Colonic mucosa (tissue), 4 donors: ENCODE results near the gene C1GALT1. TPM values are rescaled to one million over a fixed set of nuclear protein-coding genes. Genes with fewer than 3 reads are reported as not detected.

Source experiments
- DNase-seq: peaks from one replicate; pipeline ENCODE4 v3.0.0-alpha.2; 2020
- H3K27ac ChIP-seq: fragments of 200-600 bp; one replicate; pipeline ENCODE4 v1.8.0; 2021
- H3K27me3 ChIP-seq: fragments of 200-600 bp; one replicate; pipeline ENCODE4 v1.8.0; 2021
- H3K36me3 ChIP-seq: fragments of 200-600 bp; one replicate; pipeline ENCODE4 v1.8.0; 2021
- H3K4me1 ChIP-seq: fragments of 200-600 bp; one replicate; pipeline ENCODE4 v1.8.0; 2021; ENCODE audit warnings: mild to moderate bottlenecking
- H3K4me3 ChIP-seq: fragments of 200-600 bp; one replicate; pipeline ENCODE4 v1.8.0; 2021
- H3K9ac ChIP-seq, 2 donors: one replicate each; pipeline ENCODE4 v1.7.0; 2013; ENCODE audit warnings: control low read depth in 2 of 2, low read depth in 2 of 2, low read length in 2 of 2
- H3K9me3 ChIP-seq: fragments of 200-600 bp; one replicate; pipeline ENCODE4 v1.8.0; 2021
- intact Hi-C: fragments of 100-400 bp; cut with DNase I; formaldehyde crosslinking; loops from one replicate; pipeline ENCODE4 v1.14.1; 2022
- total RNA-seq, 2 donors: library from RNA; stranded (reverse); fragmentation: NEBNext Ultra II Directional in 1 of 2; extraction: Animal tissue kit (Norgen Biotek cat#: 25700) in 1 of 2; gene quantifications; one replicate each; pipeline ENCODE4 v1.2.1, GENCODE V29; 2021
- TF ChIP-seq, protein P1 (sequence below): fragments of 200-600 bp; IDR thresholded peaks from one replicate; pipeline ENCODE4 v1.8.0; 2022; ENCODE audit warnings: antibody characterized with exemption, mild to moderate bottlenecking
- donor health status: healthy.
- donor health status: DM: no; HTN: no; CAD: no.
- donor health status: DM: no; HTN: no; CAD: no.

Gene C1GALT1
- total RNA-seq, 2 donors from 2014 or later = 33.9 to 39.4 TPM

DNA sequence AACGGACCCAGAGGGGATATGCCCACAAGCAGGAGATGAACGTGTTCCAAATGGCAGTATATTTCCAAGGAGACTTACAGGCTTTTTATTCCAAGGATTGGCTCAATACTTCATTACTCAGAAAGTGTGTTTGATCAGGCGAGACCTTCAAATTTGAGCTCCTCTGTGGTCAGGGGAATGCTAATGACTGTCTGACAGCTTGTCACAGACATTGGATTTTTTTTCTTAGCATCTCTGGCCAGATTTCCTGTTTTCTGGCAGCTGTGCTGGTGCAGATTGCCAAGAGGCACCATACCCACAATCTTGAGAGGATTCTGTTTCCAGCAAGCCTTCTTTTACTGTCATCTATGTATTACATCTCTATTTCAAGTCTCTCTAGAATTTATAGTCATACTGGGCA is 93.8 kb downstream of the C1GALT1 start:
- Histone ChIP-seq H3K4me1 (no peaks in the 10 kb centered on the region), H3K4me3 (no peak overlapping the region), H3K36me3 (no peaks in the 10 kb centered on the region), H3K9ac (no peak overlapping the region), H3K27me3 (no peaks in the 10 kb centered on the region), H3K27ac (no peak overlapping the region), H3K9me3 (no peaks in the 10 kb centered on the region)
- DNase-seq = no peak
- TF ChIP-seq, protein P1, sequence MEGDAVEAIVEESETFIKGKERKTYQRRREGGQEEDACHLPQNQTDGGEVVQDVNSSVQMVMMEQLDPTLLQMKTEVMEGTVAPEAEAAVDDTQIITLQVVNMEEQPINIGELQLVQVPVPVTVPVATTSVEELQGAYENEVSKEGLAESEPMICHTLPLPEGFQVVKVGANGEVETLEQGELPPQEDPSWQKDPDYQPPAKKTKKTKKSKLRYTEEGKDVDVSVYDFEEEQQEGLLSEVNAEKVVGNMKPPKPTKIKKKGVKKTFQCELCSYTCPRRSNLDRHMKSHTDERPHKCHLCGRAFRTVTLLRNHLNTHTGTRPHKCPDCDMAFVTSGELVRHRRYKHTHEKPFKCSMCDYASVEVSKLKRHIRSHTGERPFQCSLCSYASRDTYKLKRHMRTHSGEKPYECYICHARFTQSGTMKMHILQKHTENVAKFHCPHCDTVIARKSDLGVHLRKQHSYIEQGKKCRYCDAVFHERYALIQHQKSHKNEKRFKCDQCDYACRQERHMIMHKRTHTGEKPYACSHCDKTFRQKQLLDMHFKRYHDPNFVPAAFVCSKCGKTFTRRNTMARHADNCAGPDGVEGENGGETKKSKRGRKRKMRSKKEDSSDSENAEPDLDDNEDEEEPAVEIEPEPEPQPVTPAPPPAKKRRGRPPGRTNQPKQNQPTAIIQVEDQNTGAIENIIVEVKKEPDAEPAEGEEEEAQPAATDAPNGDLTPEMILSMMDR = no peak
- intact Hi-C loops = no loop called here

DNA sequence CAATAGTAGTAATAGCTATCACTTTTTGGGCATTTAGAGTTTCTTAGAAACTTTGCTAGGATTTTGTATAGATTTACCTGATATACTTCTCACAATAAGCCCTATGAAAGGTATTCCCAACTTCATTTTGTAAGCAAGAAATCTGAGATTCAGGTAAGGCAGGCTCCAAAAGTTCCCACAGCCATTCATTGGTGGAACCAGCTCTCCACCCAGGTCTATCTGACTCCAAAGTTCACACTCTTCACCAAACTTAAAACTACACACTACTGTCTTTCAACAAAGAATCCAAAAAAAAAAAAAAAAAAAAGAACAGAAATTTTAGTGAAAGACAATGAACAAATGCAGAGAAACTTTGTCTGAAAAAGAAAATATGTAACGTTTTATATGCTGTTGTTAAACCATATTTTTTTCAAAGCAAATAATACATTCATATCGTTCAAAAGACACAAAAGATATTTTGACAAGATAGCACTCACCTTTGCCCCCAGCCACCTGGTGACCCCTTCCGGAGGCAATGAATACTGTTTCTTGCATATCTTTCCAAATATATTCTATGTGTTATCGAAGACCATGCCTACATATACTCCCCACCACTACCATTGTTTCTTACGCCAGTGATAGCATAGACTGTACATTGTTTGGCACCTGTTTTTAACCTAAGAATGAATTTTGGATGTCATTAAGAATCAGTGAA is 108.2 kb downstream of the C1GALT1 start:
- Histone ChIP-seq H3K4me3 (no peak overlapping the region), H3K9ac (no peak overlapping the region), H3K9me3 (no peaks in the 10 kb centered on the region), H3K36me3 (no peaks in the 10 kb centered on the region), H3K27ac (no peak overlapping the region), H3K4me1 (no peaks in the 10 kb centered on the region), H3K27me3 (no peaks in the 10 kb centered on the region)
- TF ChIP-seq, protein P1 = no peak
- no peak for DNase-seq
- intact Hi-C loops = no loop called here

- Histone ChIP-seq H3K36me3 (no peaks in the 10 kb centered on the region), H3K4me3 (no peak overlapping the region), H3K9me3 (no peaks in the 10 kb centered on the region), H3K4me1 (no peaks in the 10 kb centered on the region), H3K27ac (no peak overlapping the region), H3K27me3 (no peaks in the 10 kb centered on the region), H3K9ac (no peak overlapping the region)
- intact Hi-C loops = no loop called here
- no peak for DNase-seq
- TF ChIP-seq, protein P1 = no peak
Observed at GRCh38 chr7:7292085-7292484, 109.7 kb downstream of the C1GALT1 start.

DNA sequence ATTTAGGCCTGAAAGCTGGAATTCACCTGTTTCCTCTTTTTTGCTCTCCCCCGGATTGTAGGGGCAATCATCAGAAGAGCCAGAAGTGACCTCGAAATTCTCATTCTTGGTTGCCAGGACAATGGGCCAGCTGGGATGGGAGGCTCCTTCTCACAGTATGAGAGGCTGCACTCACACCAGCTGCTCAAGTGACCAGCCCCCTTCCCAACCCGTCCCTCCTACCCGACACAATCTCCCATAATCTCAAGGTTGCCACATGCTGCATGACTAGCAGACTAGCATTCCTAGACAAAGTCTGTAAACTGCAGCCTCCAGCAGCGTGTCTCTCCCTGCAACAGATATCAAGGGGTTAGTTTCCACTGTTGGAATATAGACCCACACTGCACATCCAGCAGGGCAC is 110.3 kb downstream of the C1GALT1 start:
- no peak overlapping the region for H3K27ac ChIP-seq
- no peaks in the 10 kb centered on the region for H3K9me3 ChIP-seq
- no peak for DNase-seq
- no peak overlapping the region for H3K4me3 ChIP-seq
- H3K27me3 ChIP-seq = no peaks in the 10 kb centered on the region
- no peak overlapping the region for H3K9ac ChIP-seq
- H3K36me3 ChIP-seq = no peaks in the 10 kb centered on the region
- TF ChIP-seq, protein P1 = no peak
- H3K4me1 ChIP-seq = no peaks in the 10 kb centered on the region
- intact Hi-C loops = no loop called here

GRCh38 chr7:7293092-7293491 is 110.7 kb downstream of the C1GALT1 start:
- TF ChIP-seq, protein P1 = no peak
- intact Hi-C loops = no loop called here
- DNase-seq = no peak
- H3K4me1 ChIP-seq = no peaks in the 10 kb centered on the region
- no peaks in the 10 kb centered on the region for H3K9me3 ChIP-seq
- no peaks in the 10 kb centered on the region for H3K36me3 ChIP-seq
- H3K9ac ChIP-seq = no peak overlapping the region
- H3K4me3 ChIP-seq = no peak overlapping the region
- no peaks in the 10 kb centered on the region for H3K27me3 ChIP-seq
- no peak overlapping the region for H3K27ac ChIP-seq
